Skin of body (tissue), 2 donors: ENCODE measurements around the gene HCCS. TPM values are rescaled to one million over a fixed set of nuclear protein-coding genes. Genes with fewer than 3 reads are reported as not detected.

Experiments
- DNase-seq: peaks from one replicate; lab custom pipeline; 2025; lab: John Stamatoyannopoulos, UW
- total RNA-seq: library from RNA; depleted of rRNA; stranded (reverse); fragments of >200 nt; gene quantifications from one replicate; pipeline ENCODE4 v1.2.3, GENCODE V29; 2014

The HCCS gene
- 12.8 TPM for total RNA-seq

DNA sequence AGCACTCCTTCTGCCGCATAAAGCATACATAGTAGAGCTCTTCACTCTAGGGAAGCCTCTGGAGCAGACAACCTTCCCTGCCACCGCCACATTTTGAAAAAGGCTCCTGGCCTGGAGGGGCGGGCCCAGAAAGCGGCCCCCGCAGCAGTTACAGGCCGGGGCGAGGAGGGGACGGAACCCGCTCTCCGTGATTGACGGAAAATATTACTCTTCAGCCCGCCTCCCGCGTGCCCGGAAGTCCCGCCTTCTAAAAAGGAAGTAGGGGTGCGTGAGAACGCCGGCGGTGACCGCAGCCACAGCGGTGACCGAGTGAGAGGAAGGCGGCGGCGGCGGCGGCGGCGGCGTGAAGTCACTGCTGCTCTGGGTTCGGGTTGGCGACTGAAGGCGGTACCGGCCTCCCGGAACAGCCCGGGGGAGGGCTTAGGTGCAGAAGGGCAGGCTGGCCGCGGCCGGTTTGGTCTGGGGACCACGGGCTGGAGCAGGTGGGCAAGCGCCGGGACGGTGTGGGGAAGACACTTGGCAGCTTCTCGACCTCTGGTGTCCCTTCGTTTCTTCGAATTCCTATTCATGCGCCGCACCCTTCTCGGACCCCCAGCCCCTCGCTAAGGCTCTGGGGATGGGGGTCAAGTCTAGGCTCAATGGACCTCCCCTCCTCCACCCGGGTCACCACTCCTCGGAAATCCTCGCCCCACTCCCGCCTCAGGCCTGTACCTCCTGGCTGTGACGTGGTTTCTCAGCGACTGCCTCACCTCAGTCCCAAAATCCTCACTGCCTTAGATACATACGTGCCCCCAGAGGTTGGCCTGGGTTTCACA lies at the start of gene HCCS:
HCCS (plus strand) TSS at position 296 of the 815 bp plus-strand sequence. CDS start 729 bp downstream, outside the sequence.
- peak; percentile 73 for DNase-seq

DNA sequence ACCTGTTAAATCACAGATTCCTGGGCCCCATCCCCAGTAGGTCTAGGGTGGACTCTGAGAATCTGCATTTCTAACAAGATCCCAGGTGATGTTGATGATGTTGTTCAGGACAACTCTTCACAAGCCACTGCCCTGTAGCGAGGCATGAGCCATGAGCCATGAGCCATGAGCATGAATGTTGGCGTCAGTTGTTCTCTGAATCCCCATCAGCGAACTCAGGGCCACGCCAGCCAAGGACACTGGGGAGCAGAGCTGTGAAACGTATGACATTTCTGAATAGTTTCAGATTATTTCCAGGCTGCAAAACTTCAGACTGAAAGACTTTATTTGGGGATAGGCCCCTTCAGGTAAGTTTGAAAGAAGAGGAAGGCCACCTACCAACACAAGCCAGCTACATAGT lies 46.9 kb upstream of the HCCS start:
- no peak for DNase-seq

- peak; percentile 72 for DNase-seq
These were observed 46.1 kb upstream of the HCCS start for GRCh38 chrX:11064851-11065600.

DNA sequence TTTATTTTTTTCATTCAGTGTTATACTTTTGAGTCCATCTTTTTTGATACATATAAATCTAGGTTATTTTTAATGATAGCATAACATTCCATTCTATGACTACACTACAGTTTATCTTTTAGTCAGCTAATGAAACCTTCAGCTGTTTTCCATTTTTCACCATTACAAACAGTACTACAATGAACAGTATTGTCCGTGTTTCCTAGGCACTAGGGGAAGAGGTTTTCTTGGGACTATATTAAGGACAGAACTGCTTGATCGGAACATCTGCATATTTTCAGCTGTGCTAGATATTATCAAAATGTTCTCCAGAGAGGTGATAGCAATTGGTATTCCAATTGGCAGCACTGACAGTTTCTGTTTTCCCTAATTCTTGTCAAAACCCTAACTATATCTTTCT lies 44.3 kb upstream of the HCCS start:
- DNase-seq: no peak

- DNase-seq: no peak
These were observed 37.8 kb upstream of the HCCS start for GRCh38 chrX:11073381-11073780.

DNA sequence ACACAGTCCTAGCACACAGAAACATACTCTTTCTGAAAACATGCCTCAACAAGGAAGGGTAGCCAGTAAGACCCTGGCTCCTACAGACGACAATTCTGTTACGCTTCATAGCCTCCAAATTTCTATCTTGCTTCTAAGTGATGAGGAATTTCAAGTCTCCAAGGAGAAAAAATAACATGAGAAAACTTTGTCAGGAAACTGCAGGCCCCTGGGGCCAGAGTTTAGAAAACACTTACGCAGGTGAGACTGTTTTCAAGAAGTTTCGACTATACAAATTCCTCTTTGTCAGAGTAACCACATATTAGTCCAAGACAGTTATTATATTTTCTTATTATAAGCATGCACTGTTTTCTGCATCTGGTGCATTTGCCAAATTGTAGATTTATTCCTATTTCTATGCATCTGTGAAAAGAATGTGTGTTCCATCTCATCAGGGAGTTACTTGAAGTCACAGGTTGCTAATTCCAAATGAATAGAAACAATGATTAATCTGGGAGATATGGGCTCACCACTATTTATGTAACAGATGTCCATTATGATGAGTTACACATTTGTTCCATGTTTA lies 30.3 kb upstream of the HCCS start:
- peak; percentile 69 for DNase-seq

GRCh38 chrX:11081511-11081910 lies 29.6 kb upstream of the HCCS start:
- peak; percentile 67 for DNase-seq

DNA sequence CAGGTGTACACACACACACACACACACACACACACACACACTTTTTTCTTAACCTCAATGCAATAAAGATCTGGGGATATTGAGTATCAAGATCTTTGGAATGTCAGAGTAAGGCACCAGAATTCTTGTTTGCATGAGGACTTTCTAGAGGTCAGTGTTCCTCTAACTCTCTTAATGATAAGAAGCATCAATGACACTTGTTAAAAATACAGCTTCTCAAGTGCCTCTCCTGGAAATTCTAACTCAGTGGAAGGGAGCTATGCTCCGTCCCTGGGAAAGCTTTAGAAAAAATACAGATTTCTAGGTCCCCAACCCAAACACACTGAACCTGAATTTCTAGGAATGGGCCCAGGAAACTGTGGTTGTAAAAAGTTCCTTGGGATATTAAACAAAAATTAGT lies 25.8 kb upstream of the HCCS start:
- DNase-seq: no peak

DNA sequence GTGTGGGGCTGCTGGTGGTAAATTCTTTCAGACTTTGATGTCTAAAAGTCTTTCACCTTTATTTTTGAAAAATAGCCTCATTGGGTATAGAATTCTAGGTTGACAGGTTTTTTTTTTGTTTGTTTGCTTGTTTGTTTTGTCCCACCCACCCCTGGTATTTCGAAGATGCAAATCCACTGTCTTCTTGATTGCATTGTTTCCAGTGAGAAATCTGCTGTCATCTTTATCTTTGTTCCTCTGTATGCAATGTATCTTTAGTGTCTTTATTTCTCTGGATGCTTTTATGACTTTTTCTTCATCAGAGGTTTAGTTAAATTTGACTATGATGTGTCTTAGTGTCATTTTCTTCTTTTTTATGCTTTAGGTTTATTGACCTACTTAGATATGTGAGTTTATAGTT lies 21.3 kb upstream of the HCCS start:
- DNase-seq: no peak

GRCh38 chrX:11097933-11098332 lies 13.2 kb upstream of the HCCS start:
- DNase-seq: no peak

- DNase-seq: no peak
These were observed 11.7 kb upstream of the HCCS start for GRCh38 chrX:11099465-11099864.

DNA sequence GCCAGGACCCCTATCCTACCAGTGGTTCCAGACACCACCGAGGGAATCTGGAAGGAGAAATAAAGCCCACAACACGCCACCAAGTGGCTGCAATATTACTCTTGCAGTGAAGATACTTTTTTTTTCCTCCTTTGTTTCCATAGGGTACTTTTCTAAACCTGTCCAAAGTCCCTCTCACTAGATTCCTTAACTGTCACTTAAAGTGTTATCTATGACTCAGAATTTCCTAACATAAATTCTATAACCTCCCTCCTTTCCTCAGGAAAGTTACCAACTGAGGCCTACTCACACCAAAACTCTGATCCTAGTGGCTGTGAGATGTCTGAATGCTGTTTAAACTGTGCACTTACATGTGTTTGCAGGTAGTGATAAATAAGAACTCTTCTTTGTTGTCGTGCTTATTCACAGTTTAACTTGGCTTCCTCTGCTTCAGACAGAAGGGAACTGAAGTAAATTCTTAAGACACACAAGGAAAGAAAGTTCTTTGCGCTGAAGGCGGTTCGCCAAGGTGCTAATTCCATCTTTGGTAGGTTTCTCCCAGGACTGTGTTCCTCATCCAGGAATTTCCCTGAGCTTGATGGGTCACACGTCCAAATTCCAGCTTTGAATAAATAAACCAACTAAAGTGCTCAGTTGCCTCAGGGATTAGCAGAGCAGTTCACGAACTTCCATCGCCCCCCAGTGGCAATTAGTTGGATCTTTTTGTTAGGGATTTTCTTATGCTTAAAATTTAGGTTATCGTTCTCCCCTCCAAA lies 10.7 kb upstream of the HCCS start:
- peak; percentile 33 for DNase-seq

GRCh38 chrX:11103006-11103405 lies 8.1 kb upstream of the HCCS start:
- no peak for DNase-seq

- DNase-seq: no peak
These were observed 7.4 kb upstream of the HCCS start for GRCh38 chrX:11103751-11104150.

GRCh38 chrX:11105080-11105479 lies 6.1 kb upstream of the HCCS start:
- no peak for DNase-seq

- DNase-seq: no peak
These were observed 2.7 kb upstream of the HCCS start for GRCh38 chrX:11108253-11108941.

GRCh38 chrX:11109968-11110367 lies 1.2 kb upstream of the HCCS start:
- DNase-seq: no peak

GRCh38 chrX:11111947-11112346 lies 815 bp downstream of the HCCS start:
- no peak for DNase-seq

DNA sequence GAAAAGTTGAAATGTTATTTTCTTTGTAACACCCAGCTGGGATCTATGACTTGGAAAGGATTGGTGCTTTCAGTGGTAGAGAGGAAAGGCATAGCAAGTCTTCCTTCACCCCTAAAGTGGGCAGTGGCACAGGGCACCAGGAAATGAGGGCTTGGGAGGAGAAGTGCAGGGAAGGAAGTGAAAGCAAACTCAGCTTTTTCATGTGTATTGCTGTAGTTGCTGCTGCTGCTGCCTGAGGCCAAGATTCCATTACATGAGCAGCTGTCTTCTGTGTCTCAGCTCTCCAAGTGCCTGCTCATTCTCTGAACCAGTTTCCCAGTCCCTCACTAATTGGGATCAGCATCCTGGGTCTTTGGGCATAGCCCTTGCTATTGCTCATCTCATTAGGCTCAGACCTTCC lies 2.6 kb downstream of the HCCS start:
- no peak for DNase-seq

DNA sequence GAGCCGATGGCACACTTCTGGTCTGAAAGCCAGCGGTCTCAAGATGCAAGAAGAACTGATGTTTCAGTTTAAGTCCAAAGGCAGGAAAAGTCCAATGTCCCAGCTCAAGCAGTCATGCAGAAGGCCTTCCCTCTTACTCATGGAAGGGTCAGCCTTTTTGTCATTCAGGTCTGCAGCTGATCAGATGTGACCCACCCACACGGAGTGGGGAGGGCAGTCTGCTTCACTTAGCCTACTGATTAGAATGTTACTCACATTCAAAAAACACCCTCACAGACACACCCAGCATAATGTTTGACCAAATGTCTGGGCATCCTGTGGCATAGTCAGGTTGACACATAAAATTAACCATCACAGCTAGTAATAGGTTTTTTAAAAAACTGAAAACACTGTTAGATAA lies 6.6 kb downstream of the HCCS start:
- DNase-seq: no peak

GRCh38 chrX:11119313-11119943 lies 8.3 kb downstream of the HCCS start:
- peak; percentile 37 for DNase-seq
